BJ (cell line): ENCODE results near the gene HOXC10. TPM values are rescaled to one million over a fixed set of nuclear protein-coding genes. Genes with fewer than 3 reads are reported as not detected.

ENCODE experiments used
- CTCF ChIA-PET: fragments of 350-600 bp; formaldehyde crosslinking; extraction: SDS; loops from one replicate; lab custom pipeline; 2021; ENCODE audit warnings: antibody characterized with exemption, inconsistent platforms; lab: Yijun Ruan, JAX
- POLR2A ChIA-PET: fragments of 300-600 bp; sonication (Branson Sonifier 250); formaldehyde crosslinking; extraction: SDS; loops from one replicate; lab custom pipeline; 2021; ENCODE audit warnings: antibody characterized with exemption; lab: Charles Lee
- DNase-seq: peaks from one replicate; pipeline ENCODE4 v3.0.0-alpha.2; 2011; ENCODE audit warnings: low read depth
- H3K27me3 ChIP-seq: 2 replicates; pipeline ENCODE4 v1.6.0; 2011; ENCODE audit warnings: low read length; ENCODE audit not compliant: control insufficient read depth, insufficient read depth
- H3K36me3 ChIP-seq: 2 replicates; pipeline ENCODE4 v1.5.1; 2011; ENCODE audit warnings: low read length; ENCODE audit not compliant: control insufficient read depth, insufficient read depth
- H3K4me3 ChIP-seq: 2 replicates; pipeline ENCODE4 v1.5.1; 2011; ENCODE audit warnings: low read depth, mild to moderate bottlenecking, control low read depth, low read length
- polyA plus RNA-seq: library from polyadenylated mRNA; depleted of rRNA; stranded (reverse); fragments of >200 nt; gene quantifications from 2 replicates; pipeline ENCODE4 v1.2.3, GENCODE V29; 2011
- TF ChIP-seq, protein P1 (sequence below): IDR thresholded peaks from 2 replicates; pipeline ENCODE4 v1.5.1; 2011; ENCODE audit warnings: low read depth, mild to moderate bottlenecking, control low read depth, inconsistent platforms, low read length, moderate library complexity; ENCODE audit not compliant: insufficient read depth

Gene HOXC10
- polyA plus RNA-seq, 1 experiment = 13.9 TPM

DNA sequence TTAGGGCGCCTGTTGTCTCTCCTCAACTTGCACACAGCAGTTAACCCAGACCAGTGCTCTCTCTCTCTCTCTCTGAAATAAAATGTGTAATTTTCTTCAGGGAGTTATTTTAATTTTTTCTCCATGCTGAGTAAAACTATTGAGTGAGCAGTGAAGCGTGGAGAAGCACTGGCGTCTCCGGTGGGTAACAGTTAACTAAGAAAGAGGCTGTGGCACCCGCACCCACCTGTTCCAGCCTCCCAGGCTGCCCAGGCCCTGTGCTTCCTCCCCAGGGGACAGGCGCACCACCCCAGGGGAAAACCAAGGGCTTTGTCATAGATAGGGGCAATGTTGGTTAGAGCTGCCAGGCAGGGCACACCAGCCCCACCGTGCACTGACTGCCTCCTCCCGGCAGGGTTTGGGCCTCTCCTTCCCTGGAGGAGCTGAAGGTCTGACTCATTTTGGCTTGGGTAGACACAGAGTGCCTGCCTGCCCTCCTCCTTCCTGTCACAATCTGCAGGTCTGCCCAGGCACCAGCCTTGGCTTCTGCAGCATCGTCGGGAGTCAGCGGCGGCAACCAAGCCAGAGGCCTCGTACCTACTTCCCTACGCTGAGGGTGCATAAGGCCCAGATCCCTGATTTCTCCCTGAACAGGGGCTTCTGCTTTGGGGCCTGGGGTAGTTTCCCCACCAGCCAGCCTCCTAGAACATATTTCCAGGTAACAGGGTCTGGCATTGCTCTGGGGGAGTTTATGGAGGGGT is 51.8 kb downstream of the HOXC10 start:
- CTCF ChIA-PET = interaction anchor here (1.1 kb wide), 1 partner anchor 171 kb away, joined by 4 read pairs; no protein-coding TSS in a partner anchor
- DNase-seq = no peak

DNA sequence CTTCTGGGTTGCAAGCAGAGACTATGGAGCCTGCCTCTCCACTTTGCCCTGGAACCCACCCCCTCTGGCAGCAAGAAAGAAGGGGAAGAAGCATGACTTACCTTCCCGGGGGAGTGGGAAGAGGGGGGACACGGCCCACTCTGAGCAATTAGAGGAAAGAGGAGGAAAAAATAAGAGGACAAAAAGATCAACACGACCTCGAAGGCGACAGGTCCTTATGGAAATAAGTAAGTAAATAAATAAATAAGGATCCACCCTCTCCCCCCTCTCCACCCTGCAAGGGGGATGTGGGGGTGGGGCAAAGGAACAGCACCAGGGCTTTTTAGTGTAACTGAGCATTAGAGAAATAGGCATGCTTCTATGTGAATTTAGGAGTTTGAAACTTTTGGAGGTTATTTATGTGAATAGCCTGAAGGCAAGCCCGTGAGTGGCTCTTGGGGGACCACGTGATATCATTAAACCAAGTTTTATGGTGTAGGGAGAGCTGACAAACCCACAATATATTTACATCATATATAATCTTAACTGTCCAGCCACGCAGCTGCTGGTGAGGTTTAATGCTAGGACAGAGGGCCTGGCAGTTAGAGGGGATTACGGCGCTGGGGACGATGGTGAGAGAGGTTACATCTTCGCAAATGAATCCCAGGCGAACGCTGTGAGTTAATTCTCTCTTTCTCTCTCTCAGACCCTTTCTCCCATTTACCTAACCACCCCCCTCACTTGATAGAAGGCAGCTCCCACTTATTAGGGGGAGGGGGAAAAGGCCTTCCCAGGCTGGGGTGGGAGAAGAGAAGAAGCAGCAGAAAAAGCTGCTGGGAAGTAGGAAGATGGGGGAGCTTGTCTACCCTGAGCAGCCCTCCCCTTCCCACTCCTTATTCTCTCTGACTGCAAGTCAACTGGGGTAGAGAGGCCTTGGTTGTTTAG is 52.7 kb downstream of the HOXC10 start:
- Histone ChIP-seq H3K4me3 (no peak overlapping the region), H3K36me3 (no peaks in the 10 kb centered on the region), H3K27me3 (peaks cover 8% of the 10 kb centered on the region)
- TF ChIP-seq, protein P1, sequence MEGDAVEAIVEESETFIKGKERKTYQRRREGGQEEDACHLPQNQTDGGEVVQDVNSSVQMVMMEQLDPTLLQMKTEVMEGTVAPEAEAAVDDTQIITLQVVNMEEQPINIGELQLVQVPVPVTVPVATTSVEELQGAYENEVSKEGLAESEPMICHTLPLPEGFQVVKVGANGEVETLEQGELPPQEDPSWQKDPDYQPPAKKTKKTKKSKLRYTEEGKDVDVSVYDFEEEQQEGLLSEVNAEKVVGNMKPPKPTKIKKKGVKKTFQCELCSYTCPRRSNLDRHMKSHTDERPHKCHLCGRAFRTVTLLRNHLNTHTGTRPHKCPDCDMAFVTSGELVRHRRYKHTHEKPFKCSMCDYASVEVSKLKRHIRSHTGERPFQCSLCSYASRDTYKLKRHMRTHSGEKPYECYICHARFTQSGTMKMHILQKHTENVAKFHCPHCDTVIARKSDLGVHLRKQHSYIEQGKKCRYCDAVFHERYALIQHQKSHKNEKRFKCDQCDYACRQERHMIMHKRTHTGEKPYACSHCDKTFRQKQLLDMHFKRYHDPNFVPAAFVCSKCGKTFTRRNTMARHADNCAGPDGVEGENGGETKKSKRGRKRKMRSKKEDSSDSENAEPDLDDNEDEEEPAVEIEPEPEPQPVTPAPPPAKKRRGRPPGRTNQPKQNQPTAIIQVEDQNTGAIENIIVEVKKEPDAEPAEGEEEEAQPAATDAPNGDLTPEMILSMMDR = no peak
- CTCF ChIA-PET = interaction anchor here (0.8 to 1.7 kb wide), 6 partner anchors 12 to 170 kb away, joined by 3 to 7 read pairs (median 4); no protein-coding TSS in a partner anchor
- no peak for DNase-seq
- POLR2A ChIA-PET = no interaction called here

More for the DNA sequence above, 51.8 kb downstream of the HOXC10 start:
- Histone ChIP-seq H3K4me3 (no peak overlapping the region), H3K36me3 (no peaks in the 10 kb centered on the region), H3K27me3 (peaks cover 8% of the 10 kb centered on the region)
- TF ChIP-seq, protein P1 = no peak
- POLR2A ChIA-PET = no interaction called here

DNA sequence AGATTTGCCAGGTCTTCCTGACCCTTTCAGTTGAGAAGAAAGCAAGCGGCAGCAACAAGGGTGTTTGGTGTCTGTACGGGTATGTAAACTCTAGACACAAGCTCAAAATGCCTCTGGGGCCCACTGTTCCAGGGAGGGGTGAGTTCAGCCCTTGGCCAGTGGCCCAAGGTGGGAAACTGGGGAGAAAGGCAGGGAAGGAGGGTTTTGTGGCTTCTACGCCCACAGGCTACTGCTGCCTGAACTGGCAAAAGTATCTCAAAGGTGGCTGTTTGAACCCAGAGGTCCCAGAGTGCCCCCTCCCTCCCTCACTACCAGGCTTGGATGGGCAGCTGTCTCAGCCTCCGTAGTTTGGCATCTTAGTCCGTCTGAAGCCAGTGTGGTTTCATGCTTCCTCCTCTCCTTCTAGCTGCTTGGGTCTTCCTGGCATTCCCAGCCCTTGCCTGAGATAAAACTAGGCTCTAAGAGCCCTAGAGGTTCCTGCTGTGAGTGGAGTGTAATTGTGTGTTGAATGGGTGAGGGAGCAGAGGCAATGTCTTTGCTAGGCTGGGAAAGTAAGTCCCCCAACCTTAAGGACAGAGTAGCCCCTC is 53.4 kb downstream of the HOXC10 start:
- Histone ChIP-seq H3K27me3 (peaks cover 11% of the 10 kb centered on the region), H3K4me3 (no peak overlapping the region), H3K36me3 (no peaks in the 10 kb centered on the region)
- CTCF ChIA-PET = interaction anchor here (0.8 to 1.7 kb wide), 5 partner anchors 13 to 163 kb away, joined by 3 to 7 read pairs (median 4); no protein-coding TSS in a partner anchor
- TF ChIP-seq, protein P1 = no peak
- POLR2A ChIA-PET = no interaction called here
- no peak for DNase-seq

DNA sequence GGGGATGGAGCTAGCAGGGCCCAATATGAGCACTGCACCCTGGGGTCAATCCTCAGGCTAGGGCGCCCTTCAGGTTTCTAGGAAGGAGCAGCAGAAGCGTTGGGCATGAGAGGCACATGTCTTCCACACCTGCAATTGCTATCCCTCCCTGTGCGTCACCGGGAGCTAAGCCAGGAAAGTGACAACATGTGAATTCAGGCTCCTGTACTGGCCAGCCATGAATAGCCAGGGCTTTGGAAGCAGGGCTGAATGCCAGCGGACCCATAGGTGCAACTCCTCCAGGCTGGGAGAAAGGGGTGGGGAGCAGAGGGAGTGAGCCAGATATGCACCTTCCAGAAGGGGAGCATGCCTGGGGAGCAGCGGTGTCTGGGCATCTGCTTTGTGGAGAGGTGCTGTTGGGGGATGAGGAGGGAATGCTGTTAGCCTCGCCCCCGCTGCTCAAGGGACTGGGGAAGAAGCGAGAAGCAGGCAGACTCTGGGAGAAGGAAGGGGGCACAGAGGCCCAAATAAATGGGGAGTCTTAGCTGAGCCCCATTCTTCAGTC is 54.0 kb downstream of the HOXC10 start:
- ChIA-PET POLR2A (no interaction called here), CTCF (interaction anchor here (0.8 to 1.7 kb wide), 5 partner anchors 12 to 162 kb away, joined by 3 to 7 read pairs (median 4); no protein-coding TSS in a partner anchor)
- TF ChIP-seq, protein P1 = no peak
- H3K36me3 ChIP-seq = no peaks in the 10 kb centered on the region
- peaks cover 11% of the 10 kb centered on the region for H3K27me3 ChIP-seq
- H3K4me3 ChIP-seq = no peak overlapping the region
- DNase-seq = no peak
